ENCODE data around the gene ITPKA.

Gene ITPKA

DNA sequence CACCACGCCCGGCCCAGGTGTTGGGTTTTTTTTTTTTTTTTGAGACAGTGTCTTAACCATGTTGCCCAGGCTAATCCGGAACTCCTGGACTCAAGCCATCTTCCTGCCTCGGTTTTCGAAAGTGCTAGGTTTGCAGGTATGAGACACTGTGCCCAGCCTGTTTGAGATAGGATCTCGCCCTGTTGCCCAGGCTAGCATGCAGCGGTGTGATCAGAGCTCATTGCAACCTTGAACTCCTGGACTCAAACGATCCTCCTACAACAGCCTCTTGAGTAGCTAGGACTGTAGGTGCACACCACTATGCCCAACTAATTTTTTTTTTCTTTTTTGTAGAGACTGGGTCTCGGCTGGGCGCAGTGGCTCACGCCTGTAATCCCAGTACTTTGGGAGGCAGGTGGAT lies 20.3 kb upstream of the ITPKA start:
- H3K4me3 ChIP-seq (replicated peaks; ENCODE audit: low read depth, low read length), result no peak overlapping the region
- TF ChIP-seq, protein P1, sequence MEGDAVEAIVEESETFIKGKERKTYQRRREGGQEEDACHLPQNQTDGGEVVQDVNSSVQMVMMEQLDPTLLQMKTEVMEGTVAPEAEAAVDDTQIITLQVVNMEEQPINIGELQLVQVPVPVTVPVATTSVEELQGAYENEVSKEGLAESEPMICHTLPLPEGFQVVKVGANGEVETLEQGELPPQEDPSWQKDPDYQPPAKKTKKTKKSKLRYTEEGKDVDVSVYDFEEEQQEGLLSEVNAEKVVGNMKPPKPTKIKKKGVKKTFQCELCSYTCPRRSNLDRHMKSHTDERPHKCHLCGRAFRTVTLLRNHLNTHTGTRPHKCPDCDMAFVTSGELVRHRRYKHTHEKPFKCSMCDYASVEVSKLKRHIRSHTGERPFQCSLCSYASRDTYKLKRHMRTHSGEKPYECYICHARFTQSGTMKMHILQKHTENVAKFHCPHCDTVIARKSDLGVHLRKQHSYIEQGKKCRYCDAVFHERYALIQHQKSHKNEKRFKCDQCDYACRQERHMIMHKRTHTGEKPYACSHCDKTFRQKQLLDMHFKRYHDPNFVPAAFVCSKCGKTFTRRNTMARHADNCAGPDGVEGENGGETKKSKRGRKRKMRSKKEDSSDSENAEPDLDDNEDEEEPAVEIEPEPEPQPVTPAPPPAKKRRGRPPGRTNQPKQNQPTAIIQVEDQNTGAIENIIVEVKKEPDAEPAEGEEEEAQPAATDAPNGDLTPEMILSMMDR (IDR thresholded peaks at IDR 0.05; ENCODE audit: low read length, missing control alignments), result no peak
- no peak for DNase-seq (ENCODE audit: low read depth)

DNA sequence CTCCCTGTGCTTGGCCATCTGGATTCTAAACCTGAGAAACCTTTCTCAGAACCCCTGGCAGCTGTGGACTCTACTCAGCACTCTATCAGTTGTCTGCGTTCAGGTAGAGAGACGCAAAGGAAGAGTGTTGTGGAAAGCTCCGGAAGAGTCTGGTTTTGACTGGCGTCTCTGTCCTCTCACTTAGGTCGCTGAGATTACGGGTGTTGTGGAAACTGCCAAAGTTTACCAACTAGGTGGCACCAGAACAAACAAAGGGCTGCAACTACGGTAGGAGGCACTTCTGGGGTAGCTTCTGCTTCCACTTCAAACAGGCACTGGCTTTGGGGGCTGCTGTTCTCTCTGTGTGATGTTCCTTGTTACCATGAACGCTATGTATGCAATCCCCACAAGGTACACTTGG lies 19.2 kb upstream of the ITPKA start:
- no peak overlapping the region for H3K4me3 ChIP-seq (replicated peaks; ENCODE audit: low read depth, low read length)
- no peak for DNase-seq (ENCODE audit: low read depth)
- TF ChIP-seq, protein P1 (IDR thresholded peaks at IDR 0.05; ENCODE audit: low read length, missing control alignments), result no peak

DNA sequence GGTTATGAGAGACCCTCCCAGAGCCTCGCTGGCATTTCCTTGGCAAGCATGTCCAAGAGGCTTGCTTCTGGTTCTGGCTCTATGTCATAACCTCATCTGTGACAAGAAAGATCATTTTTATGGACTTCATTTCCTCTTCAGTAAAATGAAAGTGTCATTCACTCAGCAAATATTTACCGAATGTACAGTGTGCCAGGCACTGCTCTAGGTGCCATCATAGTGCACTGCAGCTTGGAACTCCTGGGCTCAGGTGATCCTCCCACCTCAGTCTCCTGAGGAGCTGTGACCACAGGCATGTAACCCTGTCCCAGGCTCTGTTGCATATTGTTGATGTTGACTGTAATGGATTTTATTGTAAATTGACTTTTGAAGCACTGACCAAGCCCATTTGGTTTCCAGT lies 18.7 kb upstream of the ITPKA start:
- TF ChIP-seq, protein P1 (IDR thresholded peaks at IDR 0.05; ENCODE audit: low read length, missing control alignments), result no peak
- DNase-seq (ENCODE audit: low read depth), result no peak
- H3K4me3 ChIP-seq (replicated peaks; ENCODE audit: low read depth, low read length), result no peak overlapping the region

DNA sequence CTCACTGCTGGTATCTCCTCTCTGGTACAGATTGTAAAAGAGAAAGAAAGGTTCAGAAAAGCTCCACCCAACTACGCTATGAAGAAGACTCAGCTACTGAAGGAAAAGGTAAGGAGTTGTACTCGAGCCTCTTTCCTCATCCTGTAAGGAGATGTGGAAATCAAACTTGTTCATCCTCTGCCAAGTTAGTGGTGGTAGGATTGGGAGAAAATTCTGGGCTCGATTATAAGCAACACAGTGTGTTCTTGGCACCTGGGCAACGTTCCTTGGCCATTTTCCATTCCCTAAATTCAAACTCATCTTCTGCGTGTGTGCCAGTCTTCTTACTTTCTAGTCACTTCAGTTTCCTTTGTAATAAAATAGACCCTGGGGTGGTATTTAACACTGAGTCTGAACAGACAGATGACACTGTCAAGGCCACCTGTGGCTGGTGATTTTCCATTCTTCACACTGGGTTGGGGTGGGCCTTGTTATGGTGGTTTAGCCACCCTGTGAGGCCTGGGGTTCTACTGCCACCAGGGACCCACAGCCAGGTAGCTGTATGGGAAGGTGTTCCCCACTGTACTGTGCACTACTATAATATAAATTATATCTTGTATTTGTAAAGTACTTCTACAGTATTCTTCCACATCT lies 17.1 kb upstream of the ITPKA start:
- no peak overlapping the region for H3K4me3 ChIP-seq (replicated peaks; ENCODE audit: low read depth, low read length)
- DNase-seq (ENCODE audit: low read depth), result peak; percentile 47
- TF ChIP-seq, protein P1 (IDR thresholded peaks at IDR 0.05; ENCODE audit: low read length, missing control alignments), result no peak

DNA sequence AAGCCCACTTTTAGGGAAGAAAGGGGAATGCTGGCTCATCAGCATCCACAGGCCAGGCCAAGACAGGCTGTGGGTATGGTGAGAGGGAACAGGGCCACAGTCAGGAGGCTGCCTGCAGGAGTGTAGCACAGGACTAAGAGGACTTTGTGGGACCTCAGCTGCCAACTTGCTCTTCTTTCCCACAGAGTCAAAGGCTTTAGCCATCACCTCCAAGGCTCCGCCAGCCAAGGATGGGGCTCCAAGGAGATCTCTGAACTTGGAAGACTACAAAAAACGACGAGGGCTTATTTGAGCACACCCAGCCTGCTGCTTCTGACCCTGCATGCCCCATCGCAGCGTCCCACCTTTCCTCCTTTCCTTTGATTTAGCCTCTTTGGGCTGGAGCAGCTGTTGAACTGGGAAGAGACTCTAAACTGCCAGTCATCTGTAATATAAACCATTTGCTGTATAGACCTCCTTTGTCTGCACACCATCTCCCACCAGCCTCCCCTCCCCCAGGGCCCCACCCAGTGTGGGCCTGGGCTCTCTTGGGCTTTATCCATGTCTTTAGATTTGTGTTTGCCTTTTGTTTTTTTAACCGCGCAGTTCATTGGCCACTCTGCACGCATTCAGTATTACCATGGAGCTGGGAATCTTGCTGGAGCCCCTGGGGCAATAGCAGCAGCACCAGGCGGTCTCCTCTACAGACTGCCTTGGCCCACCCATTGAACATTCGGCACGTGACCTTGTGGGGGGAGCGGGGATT lies 13.1 kb upstream of the ITPKA start:
- no peak for DNase-seq (ENCODE audit: low read depth)
- TF ChIP-seq, protein P1 (IDR thresholded peaks at IDR 0.05; ENCODE audit: low read length, missing control alignments), result no peak
- H3K4me3 ChIP-seq (replicated peaks; ENCODE audit: low read depth, low read length), result no peak overlapping the region

DNA sequence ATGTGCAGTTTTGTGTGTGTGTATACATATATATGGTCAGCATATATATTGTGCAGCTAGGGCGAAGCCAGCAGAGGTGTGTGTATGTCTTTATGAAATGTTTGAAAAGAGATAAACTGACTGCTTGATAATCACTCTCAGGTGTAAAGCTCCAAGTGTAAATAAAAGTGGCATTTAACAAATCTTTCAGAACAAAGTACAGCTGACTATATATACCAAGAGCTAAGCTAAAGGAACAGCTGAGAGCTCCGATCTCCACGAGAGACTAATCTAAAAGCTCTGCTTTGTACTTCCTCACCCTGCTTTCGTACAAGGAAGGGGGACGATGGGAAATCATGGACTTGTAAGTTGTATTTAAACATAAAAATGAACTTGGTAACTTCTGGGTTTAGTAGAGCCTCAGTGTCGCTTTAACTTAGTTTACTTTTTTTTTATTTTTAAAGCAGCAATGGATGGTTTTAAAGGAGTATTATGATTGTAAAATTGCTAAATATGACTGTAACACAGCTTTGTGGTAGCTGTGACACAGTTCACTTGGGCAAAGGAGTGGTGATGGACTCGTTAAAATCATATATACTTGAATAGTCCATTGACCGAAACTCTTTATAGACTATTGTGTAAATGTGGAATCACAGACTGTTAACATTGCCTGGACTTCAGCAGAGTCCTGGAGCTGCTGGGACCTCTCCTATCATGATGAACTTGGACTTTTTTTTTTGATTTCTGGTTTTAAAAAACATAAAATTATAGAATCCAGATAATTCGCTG lies 11.4 kb upstream of the ITPKA start:
- H3K4me3 ChIP-seq (replicated peaks; ENCODE audit: low read depth, low read length), result no peak overlapping the region
- TF ChIP-seq, protein P1 (IDR thresholded peaks at IDR 0.05; ENCODE audit: low read length, missing control alignments), result no peak
- no peak for DNase-seq (ENCODE audit: low read depth)

Measured in fibroblast of pulmonary artery (primary cell).